Testis (tissue), 2 donors: ENCODE measurements around the gene GTPBP3.

Source experiments
- POLR2A ChIP-seq: fragments of 450-650 bp; IDR thresholded peaks from one replicate; pipeline ENCODE4 v1.6.1; 2017; ENCODE audit warnings: antibody characterized with exemption, mild to moderate bottlenecking, moderate library complexity
- TF ChIP-seq, protein P1 (sequence below), 3 experiments: fragments of 450-650 bp in 2 of 3; fragments of 200-600 bp in 1 of 3; sonication (generic) in 1 of 3; IDR thresholded peaks; one replicate each; pipeline ENCODE4 v1.5.1; 2016 to 2019; ENCODE audit warnings: antibody characterized with exemption in 3 of 3, mild to moderate bottlenecking in 2 of 3, moderate library complexity in 1 of 3

DNA sequence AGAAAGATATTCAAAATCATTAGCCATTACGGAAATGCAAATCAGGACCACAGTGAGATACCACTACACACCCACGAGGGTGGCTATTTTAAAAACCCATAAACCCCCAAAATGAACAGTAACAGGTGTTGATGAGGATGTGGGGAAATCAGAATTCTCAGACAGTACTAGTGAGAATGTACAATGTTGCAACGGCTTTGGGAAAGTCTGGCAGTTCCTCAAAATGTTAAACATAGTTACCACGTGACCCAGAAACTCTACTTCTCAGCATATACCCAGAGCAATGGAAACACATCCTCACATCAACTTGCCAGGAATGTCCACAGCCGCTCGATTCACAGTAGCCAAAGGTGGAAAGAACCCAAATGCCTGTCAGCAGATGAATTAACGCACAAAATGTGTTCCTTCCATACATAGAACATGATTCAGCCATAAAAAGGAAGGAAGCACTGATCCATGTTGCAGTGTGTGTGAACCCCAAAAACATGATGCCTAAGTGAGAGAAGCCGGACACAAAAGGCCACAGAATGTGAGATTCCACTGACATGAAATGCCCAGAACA is 32.8 kb downstream of the GTPBP3 start:
- TF ChIP-seq, protein P1, sequence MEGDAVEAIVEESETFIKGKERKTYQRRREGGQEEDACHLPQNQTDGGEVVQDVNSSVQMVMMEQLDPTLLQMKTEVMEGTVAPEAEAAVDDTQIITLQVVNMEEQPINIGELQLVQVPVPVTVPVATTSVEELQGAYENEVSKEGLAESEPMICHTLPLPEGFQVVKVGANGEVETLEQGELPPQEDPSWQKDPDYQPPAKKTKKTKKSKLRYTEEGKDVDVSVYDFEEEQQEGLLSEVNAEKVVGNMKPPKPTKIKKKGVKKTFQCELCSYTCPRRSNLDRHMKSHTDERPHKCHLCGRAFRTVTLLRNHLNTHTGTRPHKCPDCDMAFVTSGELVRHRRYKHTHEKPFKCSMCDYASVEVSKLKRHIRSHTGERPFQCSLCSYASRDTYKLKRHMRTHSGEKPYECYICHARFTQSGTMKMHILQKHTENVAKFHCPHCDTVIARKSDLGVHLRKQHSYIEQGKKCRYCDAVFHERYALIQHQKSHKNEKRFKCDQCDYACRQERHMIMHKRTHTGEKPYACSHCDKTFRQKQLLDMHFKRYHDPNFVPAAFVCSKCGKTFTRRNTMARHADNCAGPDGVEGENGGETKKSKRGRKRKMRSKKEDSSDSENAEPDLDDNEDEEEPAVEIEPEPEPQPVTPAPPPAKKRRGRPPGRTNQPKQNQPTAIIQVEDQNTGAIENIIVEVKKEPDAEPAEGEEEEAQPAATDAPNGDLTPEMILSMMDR (IDR thresholded peaks at IDR 0.05) = no peak
- TF ChIP-seq POLR2A = no peak
